Upper lobe of right lung (tissue), 1 donor: ENCODE data around the gene ARSG. TPM values are rescaled to one million over a fixed set of nuclear protein-coding genes. Genes with fewer than 3 reads are reported as not detected.

ENCODE experiments used
- ATAC-seq: fragments of 200-7000 bp; cut with Tn5 transposase; one replicate; pipeline ENCODE4 v1.9.1; 2020; ENCODE audit warnings: mild to moderate bottlenecking, moderate library complexity
- DNase-seq: peaks from one replicate; pipeline ENCODE4 v3.0.0-alpha.2; 2020
- H3K27ac ChIP-seq: fragments of 200-600 bp; one replicate; pipeline ENCODE4 v1.8.0; 2022
- H3K27me3 ChIP-seq: fragments of 200-600 bp; one replicate; pipeline ENCODE4 v1.8.0; 2022; ENCODE audit warnings: mild to moderate bottlenecking
- H3K36me3 ChIP-seq: fragments of 200-600 bp; one replicate; pipeline ENCODE4 v1.8.0; 2022
- H3K4me1 ChIP-seq: fragments of 200-600 bp; one replicate; pipeline ENCODE4 v1.8.0; 2022
- H3K4me3 ChIP-seq: fragments of 200-600 bp; one replicate; pipeline ENCODE4 v1.8.0; 2022; ENCODE audit warnings: mild to moderate bottlenecking
- H3K9me3 ChIP-seq: fragments of 200-600 bp; one replicate; pipeline ENCODE4 v1.8.0; 2022
- intact Hi-C: fragments of 100-400 bp; cut with DNase I; formaldehyde crosslinking; loops from one replicate; pipeline ENCODE4 v1.11.0; 2022
- total RNA-seq: library from RNA; stranded (reverse); fragmentation: NEBNext Ultra II Directional; extraction: Animal tissue kit (Norgen Biotek cat#: 25700); gene quantifications from one replicate; pipeline ENCODE4 v1.2.1, GENCODE V29; 2021
- TF ChIP-seq, protein P1 (sequence below): fragments of 200-600 bp; IDR thresholded peaks from one replicate; pipeline ENCODE4 v1.8.0; 2022; ENCODE audit warnings: antibody characterized with exemption
- donor health status: DM: no; HTN: yes; CAD: no; lungs with severe emphysema.

The ARSG gene
- total RNA-seq, 1 donor from 2014 or later, result 4.8 TPM

DNA sequence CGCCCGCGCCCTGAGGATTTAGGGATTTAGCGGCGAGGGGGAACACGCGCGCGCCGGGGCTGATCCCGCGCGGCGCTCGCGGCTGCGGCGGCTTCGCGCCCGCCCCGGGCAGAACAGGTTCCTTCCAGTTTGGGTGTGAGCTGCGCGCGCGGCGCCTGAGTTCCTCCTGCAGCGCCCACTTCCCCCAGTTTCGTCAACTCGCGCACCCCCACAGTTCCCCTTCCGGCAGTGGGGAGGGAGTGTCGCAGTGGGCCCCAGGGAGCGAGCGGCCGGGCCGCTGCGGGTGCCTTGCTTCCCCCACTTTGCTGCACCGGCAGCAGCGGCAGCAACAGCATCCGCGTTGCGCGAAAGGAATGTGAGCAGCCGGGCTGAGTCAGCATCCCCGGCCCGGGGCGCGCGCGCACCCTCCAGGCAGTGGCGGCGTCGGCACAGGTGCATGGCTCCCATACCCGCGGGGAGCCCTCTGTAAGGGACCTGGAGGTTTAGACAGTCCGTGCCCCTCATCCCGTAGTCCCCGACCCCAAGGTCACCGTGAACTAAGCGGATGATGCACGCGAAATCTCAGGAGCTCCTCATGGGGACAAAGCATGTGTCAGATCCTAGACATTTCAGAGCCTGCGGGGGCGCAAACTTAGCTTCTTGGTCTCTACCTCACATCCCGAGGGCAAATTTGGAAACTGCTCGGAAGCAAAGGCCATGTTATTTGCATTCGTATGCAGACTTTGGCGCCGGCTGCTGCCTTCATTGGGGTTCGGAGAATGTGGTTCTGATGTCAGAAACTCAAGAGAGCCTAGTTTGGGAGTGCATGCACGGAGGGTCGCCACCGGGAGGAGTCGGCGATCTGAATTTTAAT lies 767 bp downstream of the ARSG start:
- Histone ChIP-seq H3K9me3 (no peaks in the 10 kb centered on the region), H3K27ac (peak overlapping the region; percentile 92), H3K36me3 (no peaks in the 10 kb centered on the region), H3K27me3 (peaks cover 22% of the 10 kb centered on the region), H3K4me1 (peaks cover 17% of the 10 kb centered on the region), H3K4me3 (peak overlapping the region; percentile 60)
- intact Hi-C loops, result no loop called here
- TF ChIP-seq, protein P1, sequence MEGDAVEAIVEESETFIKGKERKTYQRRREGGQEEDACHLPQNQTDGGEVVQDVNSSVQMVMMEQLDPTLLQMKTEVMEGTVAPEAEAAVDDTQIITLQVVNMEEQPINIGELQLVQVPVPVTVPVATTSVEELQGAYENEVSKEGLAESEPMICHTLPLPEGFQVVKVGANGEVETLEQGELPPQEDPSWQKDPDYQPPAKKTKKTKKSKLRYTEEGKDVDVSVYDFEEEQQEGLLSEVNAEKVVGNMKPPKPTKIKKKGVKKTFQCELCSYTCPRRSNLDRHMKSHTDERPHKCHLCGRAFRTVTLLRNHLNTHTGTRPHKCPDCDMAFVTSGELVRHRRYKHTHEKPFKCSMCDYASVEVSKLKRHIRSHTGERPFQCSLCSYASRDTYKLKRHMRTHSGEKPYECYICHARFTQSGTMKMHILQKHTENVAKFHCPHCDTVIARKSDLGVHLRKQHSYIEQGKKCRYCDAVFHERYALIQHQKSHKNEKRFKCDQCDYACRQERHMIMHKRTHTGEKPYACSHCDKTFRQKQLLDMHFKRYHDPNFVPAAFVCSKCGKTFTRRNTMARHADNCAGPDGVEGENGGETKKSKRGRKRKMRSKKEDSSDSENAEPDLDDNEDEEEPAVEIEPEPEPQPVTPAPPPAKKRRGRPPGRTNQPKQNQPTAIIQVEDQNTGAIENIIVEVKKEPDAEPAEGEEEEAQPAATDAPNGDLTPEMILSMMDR, result no peak
- DNase-seq, result peak; percentile 95
- ATAC-seq, result peak; percentile 90

DNA sequence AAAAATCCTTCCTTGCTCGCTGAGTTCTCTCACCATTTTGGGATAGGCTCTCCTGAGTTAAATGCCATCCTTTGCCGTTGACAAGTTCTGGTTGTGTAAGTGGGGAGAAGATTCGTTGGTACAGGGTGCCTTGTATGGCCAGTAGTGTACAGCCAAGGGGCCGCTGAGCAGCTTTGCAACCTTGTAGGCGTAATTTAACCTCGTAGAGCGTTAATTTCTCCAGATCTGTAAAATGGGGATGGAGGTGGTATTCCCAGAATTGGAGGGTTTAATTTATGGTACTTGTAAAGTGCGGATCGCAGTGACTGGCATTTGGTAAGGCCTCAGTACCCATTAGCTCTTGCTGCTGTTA lies 1.4 kb downstream of the ARSG start:
- peak overlapping the region; percentile 92 for H3K27ac ChIP-seq
- peak overlapping the region; percentile 60 for H3K4me3 ChIP-seq
- TF ChIP-seq, protein P1, result no peak
- peaks cover 22% of the 10 kb centered on the region for H3K27me3 ChIP-seq
- H3K9me3 ChIP-seq, result no peaks in the 10 kb centered on the region
- peaks cover 17% of the 10 kb centered on the region for H3K4me1 ChIP-seq
- DNase-seq, result no peak
- no peaks in the 10 kb centered on the region for H3K36me3 ChIP-seq
- intact Hi-C loops, result no loop called here
- no peak for ATAC-seq

DNA sequence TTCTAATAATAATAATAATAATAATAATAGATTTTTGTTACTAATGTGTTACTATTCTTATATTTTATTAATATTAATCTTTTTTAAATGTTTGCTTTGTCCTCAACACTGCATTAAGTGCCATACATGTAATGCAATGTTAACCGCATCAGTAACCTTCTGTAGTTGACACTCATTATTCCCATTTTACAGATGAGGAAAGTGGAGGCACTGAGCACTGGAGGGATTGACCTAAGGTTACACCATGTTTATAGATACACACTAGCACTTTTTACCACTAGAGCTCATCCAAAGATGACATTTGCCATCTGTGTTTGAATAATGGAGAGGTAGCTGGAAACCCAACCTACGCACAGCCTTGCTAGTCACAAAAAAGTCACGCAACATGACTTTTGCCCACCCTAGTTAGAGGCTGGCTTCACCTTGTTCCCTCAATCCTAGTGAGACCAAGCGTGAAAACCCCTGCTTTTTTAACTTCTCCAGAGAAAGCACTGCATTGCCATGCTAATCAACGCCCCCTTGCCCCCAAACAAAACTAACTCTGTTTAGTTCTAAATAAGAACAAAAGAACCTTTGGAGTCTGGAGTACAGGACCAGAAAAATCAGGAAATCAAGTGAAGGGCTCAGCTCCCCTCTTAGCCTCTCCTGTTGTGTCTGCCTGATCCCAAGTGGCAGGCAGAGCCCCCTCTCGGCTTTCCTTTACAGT lies 2.3 kb downstream of the ARSG start:
- TF ChIP-seq, protein P1, result no peak
- ATAC-seq, result no peak
- no peak for DNase-seq
- peaks cover 17% of the 10 kb centered on the region for H3K4me1 ChIP-seq
- H3K4me3 ChIP-seq, result no peak overlapping the region
- no peak overlapping the region for H3K27ac ChIP-seq
- intact Hi-C loops, result no loop called here
- H3K9me3 ChIP-seq, result no peaks in the 10 kb centered on the region
- H3K27me3 ChIP-seq, result peaks cover 22% of the 10 kb centered on the region
- H3K36me3 ChIP-seq, result no peaks in the 10 kb centered on the region

DNA sequence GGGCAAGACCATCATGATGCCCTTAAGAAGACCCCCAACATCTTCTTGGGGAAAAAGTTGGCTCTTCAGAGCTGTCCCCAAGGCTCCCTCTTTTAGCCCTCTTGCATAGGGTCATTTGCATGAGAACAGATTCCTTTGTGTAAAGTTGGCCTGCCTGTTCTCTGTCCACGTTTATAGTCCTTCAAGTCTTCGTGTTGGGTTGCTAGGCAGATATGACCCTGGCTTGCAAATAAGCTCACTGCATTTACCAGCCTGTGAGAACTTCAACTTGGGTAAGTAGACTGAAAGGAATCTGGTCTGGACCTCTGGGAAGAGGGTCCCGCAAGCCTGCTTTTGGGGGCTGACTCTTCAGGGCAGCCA lies 2.9 kb downstream of the ARSG start:
- H3K4me1 ChIP-seq, result peaks cover 17% of the 10 kb centered on the region
- H3K36me3 ChIP-seq, result no peaks in the 10 kb centered on the region
- no peak overlapping the region for H3K27ac ChIP-seq
- H3K27me3 ChIP-seq, result peaks cover 22% of the 10 kb centered on the region
- DNase-seq (no peak), ATAC-seq (no peak)
- no peak overlapping the region for H3K4me3 ChIP-seq
- intact Hi-C loops, result no loop called here
- H3K9me3 ChIP-seq, result no peaks in the 10 kb centered on the region
- TF ChIP-seq, protein P1, result no peak

DNA sequence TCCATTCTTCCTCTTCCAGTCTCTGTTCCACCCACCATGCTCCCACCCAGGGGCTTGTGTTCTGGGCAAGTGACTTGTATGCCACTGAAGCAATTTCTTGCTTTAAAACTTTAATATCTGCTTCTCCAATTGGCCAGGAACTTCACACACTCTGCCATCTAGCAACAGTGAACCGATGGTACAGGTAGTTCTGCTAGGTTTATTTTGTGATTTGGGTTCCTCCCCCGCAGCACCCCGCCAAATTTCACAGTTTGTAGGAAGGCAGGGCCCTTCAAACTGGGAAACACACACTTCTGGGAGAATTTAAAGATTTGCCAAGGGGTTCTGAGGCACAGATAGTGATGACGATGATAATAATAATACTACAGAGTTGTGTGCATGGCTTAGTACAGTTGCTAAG lies 3.3 kb downstream of the ARSG start:
- H3K36me3 ChIP-seq, result no peaks in the 10 kb centered on the region
- DNase-seq, result no peak
- no peaks in the 10 kb centered on the region for H3K9me3 ChIP-seq
- no peak overlapping the region for H3K27ac ChIP-seq
- no peak for ATAC-seq
- H3K27me3 ChIP-seq, result peaks cover 22% of the 10 kb centered on the region
- H3K4me3 ChIP-seq, result no peak overlapping the region
- TF ChIP-seq, protein P1, result no peak
- H3K4me1 ChIP-seq, result peaks cover 17% of the 10 kb centered on the region
- intact Hi-C loops, result no loop called here
